Suprapubic skin (tissue), 4 donors: ENCODE results near the gene F3.

ENCODE experiments used
- CTCF ChIP-seq, 2 donors: fragments of 200-600 bp in 1 of 2; fragments of 450-650 bp in 1 of 2; sonication (generic) in 1 of 2; IDR thresholded peaks; one replicate each; pipeline ENCODE4 v1.5.1; 2016 to 2019; ENCODE audit warnings: antibody characterized with exemption in 2 of 2, mild to moderate bottlenecking in 1 of 2, moderate library complexity in 1 of 2
- EP300 ChIP-seq: sonication (generic); formaldehyde crosslinking; IDR thresholded peaks from one replicate; pipeline ENCODE4 v1.6.1; 2017; ENCODE audit warnings: antibody characterized with exemption
- POLR2AphosphoS5 ChIP-seq, 3 donors: sonication (generic); formaldehyde crosslinking; IDR thresholded peaks; one replicate each; pipeline ENCODE4 v1.6.1; 2017; ENCODE audit warnings: antibody characterized with exemption in 3 of 3

GRCh38 chr1:94527447-94528031, 14.0 kb downstream of the F3 start:
- TF ChIP-seq CTCF (IDR thresholded peaks at IDR 0.05) (no peak), EP300 (no peak), POLR2AphosphoS5 (IDR thresholded peaks at IDR 0.05) (no peak)
